Coronary artery (tissue), 2 donors: ENCODE results near the gene OMA1.
"Not testable (repeated sequence)": the region's sequence is repeated elsewhere in the genome, so short reads cannot be mapped to it uniquely, and the experiment has no call there.

ENCODE experiments used
- DNase-seq: peaks from one replicate; pipeline ENCODE4 v3.0.0-alpha.2; 2017; ENCODE audit warnings: low spot score
- H3K27ac ChIP-seq, 2 donors: fragments of 200-600 bp; sonication (generic); one replicate each; pipeline ENCODE4 v1.5.1; 2016 to 2019
- H3K4me3 ChIP-seq: fragments of 200-600 bp; sonication (generic); 2 replicates; pipeline ENCODE4 v1.5.1; 2016; ENCODE audit warnings: mild to moderate bottlenecking, moderate library complexity
- CTCF ChIP-seq: fragments of 200-600 bp; sonication (generic); IDR thresholded peaks from one replicate; pipeline ENCODE4 v1.5.1; 2019; ENCODE audit warnings: antibody characterized with exemption

OMA1 gene

GRCh38 chr1:58497499-58497898 lies 49.0 kb downstream of the OMA1 start:
- no peak overlapping the region for H3K27ac ChIP-seq
- DNase-seq = no peak
- no peak overlapping the region for H3K4me3 ChIP-seq
- no peak for TF ChIP-seq CTCF

- no peak overlapping the region for H3K4me3 ChIP-seq
- DNase-seq = no peak
- H3K27ac ChIP-seq = no peak overlapping the region
- no peak for TF ChIP-seq CTCF
Observed at GRCh38 chr1:58496042-58496441, 50.5 kb downstream of the OMA1 start.

GRCh38 chr1:58488914-58489313 lies 57.6 kb downstream of the OMA1 start:
- not testable (repeated sequence) for H3K4me3 ChIP-seq, DNase-seq, H3K27ac ChIP-seq

GRCh38 chr1:58487002-58487401 lies 59.5 kb downstream of the OMA1 start:
- Histone ChIP-seq H3K4me3 (no peak overlapping the region), H3K27ac (no peak overlapping the region)
- no peak for DNase-seq
- TF ChIP-seq CTCF = no peak

- no peak overlapping the region for H3K4me3 ChIP-seq
- H3K27ac ChIP-seq = no peak overlapping the region
- TF ChIP-seq CTCF = no peak
- no peak for DNase-seq
Observed at GRCh38 chr1:58481962-58482361, 64.6 kb downstream of the OMA1 start.

- no peak overlapping the region for H3K27ac ChIP-seq
- TF ChIP-seq CTCF = no peak
- no peak for DNase-seq
Observed at GRCh38 chr1:58480191-58480590, 66.3 kb downstream of the OMA1 start.

GRCh38 chr1:58477390-58477789 lies 69.1 kb downstream of the OMA1 start:
- no peak for TF ChIP-seq CTCF
- H3K27ac ChIP-seq = no peak overlapping the region
- DNase-seq = no peak
- H3K4me3 ChIP-seq = no peak overlapping the region

More at GRCh38 chr1:58480191-58480590, 66.3 kb downstream of the OMA1 start:
- H3K4me3 ChIP-seq = no peak overlapping the region

GRCh38 chr1:58476179-58476578 lies 70.3 kb downstream of the OMA1 start:
- no peak for DNase-seq
- Histone ChIP-seq H3K27ac (no peak overlapping the region), H3K4me3 (no peak overlapping the region)
- no peak for TF ChIP-seq CTCF
